Stimulated activated CD4-positive, alpha-beta T cell treated with anti-CD3 and anti-CD28 coated beads, Interleukin-15, amount 100 ng/mL, for 24 hours (primary cell): ENCODE results near the gene CAPN5.
A peak's percentile ranks its signal among the peaks of the same experiment; 100 is the strongest.

Experiments used
- DNase-seq: peaks from one replicate; pipeline ENCODE4 v3.0.0-alpha.2; 2020

Gene CAPN5

DNA sequence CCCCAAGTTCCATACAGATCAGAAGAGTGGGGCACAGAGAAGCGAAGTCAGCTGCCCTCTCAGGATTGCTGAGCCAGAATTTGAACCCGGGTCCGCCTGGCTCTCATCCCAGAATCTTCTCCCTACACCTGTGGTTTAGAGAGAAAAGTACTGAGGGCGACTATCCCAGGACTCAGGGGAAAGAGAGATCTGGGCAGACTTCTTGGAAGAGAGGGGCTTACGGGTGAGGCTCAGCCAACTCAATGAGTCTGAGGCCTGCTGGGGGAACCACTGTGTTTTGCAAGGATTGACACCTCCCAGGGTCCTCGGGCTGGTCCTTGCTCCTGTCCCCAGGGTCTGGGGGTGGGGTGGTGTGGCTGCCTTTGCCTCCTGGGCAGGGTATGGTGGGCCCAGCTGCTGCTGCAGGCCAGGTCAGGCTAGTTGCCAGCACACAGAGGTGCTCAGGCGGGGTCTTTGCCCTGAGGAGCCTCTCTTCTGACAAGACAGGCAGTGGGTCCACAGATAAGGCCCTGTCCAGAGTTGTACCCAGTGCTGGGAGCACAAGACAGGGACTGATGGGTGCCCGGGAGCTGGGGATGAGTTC, 1.2 kb downstream of the CAPN5 start:
- no peak for DNase-seq

DNA sequence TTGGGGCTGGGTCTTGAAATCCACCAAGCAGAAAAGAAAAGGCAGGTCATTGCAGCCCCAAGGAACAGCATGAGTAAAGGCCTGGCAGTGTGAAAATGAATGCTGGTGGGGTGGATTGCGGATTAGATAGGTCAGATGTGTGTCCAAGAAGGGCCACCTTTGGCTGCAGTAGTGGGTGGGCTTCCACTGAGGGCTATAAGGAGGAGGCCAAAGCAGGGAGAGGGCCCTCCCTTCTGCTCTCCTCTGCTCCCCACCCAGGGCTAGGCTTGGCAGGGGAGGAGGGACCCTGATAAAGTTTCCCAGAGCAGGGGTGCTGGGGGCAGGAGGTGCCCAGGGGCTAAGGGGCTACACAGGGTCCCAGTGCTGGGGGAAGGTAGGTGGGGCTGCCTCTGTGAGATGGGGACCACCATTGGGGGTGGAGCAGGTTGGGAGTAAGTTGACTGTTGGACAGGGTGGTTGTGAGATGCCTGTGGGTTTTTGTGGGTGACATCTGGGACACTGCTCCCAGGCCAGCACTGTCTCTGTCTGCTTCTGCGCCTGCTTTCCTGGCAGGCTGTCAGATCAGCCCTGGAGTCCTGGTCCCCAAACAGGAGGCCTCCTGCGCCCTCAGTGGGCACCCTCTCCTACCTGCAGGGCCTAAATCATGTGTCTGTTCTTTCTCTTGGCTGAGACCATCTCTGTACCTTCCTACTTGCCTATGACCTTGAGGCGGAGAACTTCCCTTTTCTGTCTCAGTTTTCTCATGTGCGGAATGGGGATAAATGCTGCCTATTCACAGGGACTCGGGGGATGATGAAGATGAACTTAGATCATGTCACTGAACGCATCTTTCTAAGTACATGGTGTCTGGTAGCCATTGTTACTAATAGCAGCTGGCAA, 1.9 kb downstream of the CAPN5 start:
- no peak for DNase-seq

GRCh38 chr11:77069336-77069968, 2.7 kb downstream of the CAPN5 start:
- no peak for DNase-seq

GRCh38 chr11:77069969-77070582, 3.3 kb downstream of the CAPN5 start:
- DNase-seq, result no peak

GRCh38 chr11:77071077-77071476, 4.3 kb downstream of the CAPN5 start:
- no peak for DNase-seq

GRCh38 chr11:77071671-77072605, 5.2 kb downstream of the CAPN5 start:
- no peak for DNase-seq

DNA sequence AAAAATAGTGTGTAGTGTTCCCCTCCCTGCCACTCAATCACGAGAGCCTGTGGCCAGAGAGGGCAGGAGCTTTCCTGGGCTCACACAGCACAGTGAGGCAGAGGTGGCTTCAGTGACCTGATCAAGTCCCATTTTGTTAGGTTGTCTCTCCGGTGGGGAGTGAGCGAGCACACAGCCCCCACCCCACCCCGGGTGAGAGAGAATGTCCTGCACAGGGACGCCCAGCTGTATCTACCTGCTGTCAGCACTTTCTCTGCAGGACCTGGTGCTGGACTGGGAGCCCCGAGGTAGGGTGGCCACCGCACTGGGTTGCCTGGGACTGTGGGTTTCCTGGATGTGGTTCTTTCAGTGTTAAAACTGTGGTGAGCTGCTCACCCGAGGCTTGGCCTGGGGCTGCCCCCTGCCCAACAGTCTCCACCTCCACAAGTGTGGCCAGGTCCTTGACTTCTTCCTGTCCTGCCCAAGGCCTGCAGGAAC, 6.1 kb downstream of the CAPN5 start:
- DNase-seq, result no peak

DNA sequence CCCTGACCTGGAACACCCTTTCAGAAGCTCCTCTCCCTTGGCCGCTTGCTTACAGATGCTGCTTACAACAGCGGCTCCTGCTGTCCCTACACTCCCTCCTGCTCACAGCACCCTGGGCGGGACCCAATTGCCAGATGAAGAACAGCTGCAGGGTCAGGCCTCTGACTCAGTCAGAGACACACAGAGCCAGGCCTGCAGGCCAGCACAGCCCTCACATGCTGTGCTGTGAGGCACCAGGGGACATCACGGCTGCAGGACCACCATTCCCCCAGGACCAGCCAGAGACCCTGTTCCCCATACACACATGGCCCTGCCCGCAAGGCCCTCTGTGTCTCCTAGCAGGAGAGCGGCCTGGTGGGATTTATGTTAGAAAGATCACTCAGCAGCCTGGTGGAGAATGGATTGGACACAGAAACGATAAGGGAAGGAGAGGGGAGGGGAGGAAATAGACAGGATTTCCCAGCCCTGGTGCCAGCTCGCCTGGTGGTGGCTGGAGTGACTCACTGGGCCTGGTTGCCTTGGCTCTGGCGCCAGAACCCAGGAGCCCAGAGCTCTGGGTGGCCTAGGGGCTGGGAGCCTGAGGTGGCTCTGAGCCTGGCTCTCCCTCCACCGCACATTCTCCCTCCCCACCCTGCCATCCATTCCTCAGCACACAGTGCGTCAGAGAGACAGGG, 6.7 kb downstream of the CAPN5 start:
- no peak for DNase-seq

GRCh38 chr11:77074205-77074604, 7.4 kb downstream of the CAPN5 start:
- DNase-seq, result no peak

DNA sequence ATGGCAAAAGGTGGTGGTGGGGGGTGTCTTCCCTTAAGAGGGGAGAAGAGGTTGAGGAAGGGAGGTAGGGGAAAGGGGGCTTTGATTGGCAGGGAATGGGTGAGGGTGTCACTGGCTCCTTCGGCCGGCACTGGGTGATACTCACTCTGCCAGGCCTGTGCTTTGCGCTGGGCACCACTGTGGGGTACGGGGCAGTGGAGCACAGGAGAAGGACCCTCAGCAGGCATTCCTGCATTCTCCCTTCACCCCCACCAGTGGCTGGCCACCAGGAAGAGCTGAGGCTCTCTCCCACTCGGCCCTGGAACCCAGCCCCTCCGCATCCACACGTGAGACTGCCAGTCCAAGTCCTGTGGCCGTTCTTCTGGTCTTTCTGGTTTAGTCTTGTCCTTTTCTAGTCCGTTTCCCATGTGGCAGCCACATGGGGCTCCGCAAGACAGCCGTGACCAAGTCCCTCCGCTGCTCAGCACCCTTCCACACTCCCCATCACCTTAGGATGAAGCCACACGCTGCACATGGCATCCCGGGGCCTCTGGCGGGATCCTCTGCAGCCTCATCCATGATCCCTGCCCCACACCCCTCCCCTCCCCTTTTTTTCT, 8.0 kb downstream of the CAPN5 start:
- no peak for DNase-seq

GRCh38 chr11:77075425-77075905, 8.7 kb downstream of the CAPN5 start:
- no peak for DNase-seq

DNA sequence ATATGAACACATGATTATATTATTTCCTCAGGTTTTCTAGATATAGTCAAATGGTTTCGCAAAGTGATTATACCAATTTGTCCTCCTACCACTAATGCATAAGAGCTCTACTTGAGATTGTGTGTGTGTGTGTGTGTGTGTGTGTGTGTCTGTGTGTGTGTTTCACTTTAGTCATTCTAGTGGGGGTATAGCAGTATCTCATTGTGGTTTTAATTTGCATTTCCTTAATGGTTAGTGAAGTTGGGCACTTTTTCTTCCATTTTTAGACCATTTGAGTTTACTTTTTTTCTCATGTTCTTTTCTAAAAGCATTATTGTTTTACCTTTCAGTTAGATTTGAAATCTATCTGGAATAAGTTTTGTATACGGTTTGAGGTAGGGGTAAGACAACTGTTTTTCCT, 12.9 kb downstream of the CAPN5 start:
- DNase-seq, result no peak

- no peak for DNase-seq
Observed at GRCh38 chr11:77080643-77081210, 14.0 kb downstream of the CAPN5 start.

- DNase-seq, result no peak
Observed at GRCh38 chr11:77081381-77081851, 14.6 kb downstream of the CAPN5 start.

DNA sequence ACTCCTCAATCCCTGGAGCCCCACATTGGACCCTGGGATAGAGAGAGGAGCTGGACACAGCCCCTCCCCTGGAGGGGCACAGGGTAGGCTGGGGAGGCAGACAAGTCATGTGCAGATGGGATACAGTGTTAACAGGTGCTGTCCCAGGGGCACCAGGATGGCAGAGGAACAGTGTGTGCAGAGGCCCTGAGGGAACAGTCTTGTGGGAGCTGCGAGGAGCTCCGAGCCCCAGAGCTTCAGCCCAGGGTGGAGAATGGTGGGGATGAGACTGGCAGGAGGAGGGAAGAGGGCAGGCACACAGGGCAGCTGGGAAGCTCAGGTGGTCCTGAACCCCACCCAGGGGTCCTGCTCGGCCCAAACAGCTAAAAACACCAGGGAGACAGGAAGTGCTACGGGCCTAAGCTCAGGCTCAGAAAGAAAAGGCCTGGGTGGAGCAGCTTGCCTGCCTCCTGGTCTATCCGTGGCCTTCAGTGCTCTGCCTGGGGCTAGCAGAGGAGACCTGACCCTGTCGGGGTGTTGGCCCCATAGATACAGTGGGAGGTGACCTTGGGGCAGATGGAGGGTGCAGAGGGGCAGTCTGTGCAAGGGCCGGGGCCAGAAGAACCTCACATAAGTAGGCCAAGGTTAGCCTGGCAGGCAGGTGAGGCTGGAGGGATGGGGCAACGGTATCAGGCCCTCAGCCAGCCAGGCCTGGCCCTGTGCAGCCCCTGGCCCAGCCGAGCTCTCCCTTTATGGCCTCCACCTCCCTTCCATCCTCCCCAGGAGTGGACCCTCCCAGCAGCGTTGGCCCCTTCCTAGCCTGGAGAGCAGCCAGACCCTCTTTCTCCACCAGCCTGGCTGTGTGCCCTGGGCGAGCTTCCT, 15.4 kb downstream of the CAPN5 start:
- no peak for DNase-seq

GRCh38 chr11:77082838-77083565, 16.2 kb downstream of the CAPN5 start:
- DNase-seq, result peak; percentile 60

GRCh38 chr11:77083566-77084245, 16.9 kb downstream of the CAPN5 start:
- DNase-seq, result no peak

DNA sequence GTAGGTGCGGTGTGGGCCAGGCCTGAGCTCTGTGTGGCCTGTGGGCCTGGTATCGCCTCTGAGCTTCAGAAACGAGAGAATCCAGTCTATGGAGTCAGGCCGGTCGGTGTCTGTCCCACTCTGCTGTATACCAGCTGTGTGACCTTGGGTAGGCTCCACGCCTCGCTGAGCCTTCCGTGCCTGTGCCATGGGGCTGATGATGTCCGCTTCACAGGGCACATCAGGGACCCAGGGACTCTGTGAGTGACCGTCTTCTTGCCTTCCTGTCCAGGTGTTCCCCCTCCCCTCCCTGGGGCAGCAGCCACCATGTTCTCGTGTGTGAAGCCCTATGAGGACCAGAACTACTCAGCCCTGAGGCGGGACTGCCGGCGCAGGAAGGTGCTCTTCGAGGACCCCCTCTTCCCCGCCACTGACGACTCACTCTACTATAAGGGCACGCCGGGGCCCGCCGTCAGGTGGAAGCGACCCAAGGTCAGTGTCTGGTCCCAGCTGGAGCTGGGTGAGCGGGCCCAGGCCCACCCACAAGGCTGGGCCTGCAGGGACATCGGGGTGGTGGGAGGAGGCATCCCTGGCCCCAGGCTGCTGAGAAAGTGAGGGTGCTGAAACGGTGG, 17.9 kb downstream of the CAPN5 start:
- no peak for DNase-seq
